Calu3 (cell line): ENCODE data around the gene SIRPA. TPM values are rescaled to one million over a fixed set of nuclear protein-coding genes. Genes with fewer than 3 reads are reported as not detected.

Experiments
- BruUV-seq: library from RNA; stranded (reverse); fragments of 400-500 nt; replicated peaks from 2 replicates; lab custom pipeline; 2021; lab: Mats Ljungman, UMichigan
- CTCF ChIA-PET: fragments of 300-600 bp; sonication (Branson Sonifier 250); formaldehyde crosslinking; loops from one replicate; lab custom pipeline; 2022; ENCODE audit warnings: antibody characterized with exemption; lab: Charles Lee
- DNase-seq: peaks from one replicate; pipeline ENCODE4 v3.0.0; 2022
- H3K27ac Mint-ChIP-seq: one replicate; pipeline ENCODE4 v1.8.0; 2022; ENCODE audit warnings: mixed read lengths; ENCODE audit not compliant: unreplicated experiment
- H3K27me3 Mint-ChIP-seq: one replicate; pipeline ENCODE4 v1.8.0; 2022; ENCODE audit warnings: mixed read lengths; ENCODE audit not compliant: unreplicated experiment
- H3K36me3 Mint-ChIP-seq: one replicate; pipeline ENCODE4 v1.8.0; 2022; ENCODE audit warnings: mild to moderate bottlenecking, moderate library complexity, mixed read lengths; ENCODE audit not compliant: insufficient read depth, unreplicated experiment
- H3K4me1 Mint-ChIP-seq: one replicate; pipeline ENCODE4 v1.8.0; 2022; ENCODE audit warnings: mild to moderate bottlenecking, low read depth, mixed read lengths; ENCODE audit not compliant: unreplicated experiment
- H3K4me3 Mint-ChIP-seq: one replicate; pipeline ENCODE4 v1.8.0; 2022; ENCODE audit warnings: mild to moderate bottlenecking, low read depth, moderate library complexity, mixed read lengths; ENCODE audit not compliant: unreplicated experiment
- H3K9me3 Mint-ChIP-seq: one replicate; pipeline ENCODE4 v1.8.0; 2022; ENCODE audit warnings: low read depth, mixed read lengths; ENCODE audit not compliant: unreplicated experiment
- intact Hi-C: fragments of 100-400 bp; cut with micrococcal nuclease; formaldehyde crosslinking; loops from one replicate; pipeline ENCODE4 v1.10.0; 2022; ENCODE audit not compliant: unreplicated experiment
- total RNA-seq: library from RNA; stranded (reverse); gene quantifications from 2 replicates; pipeline ENCODE4 v1.2.3, GENCODE V29; 2022
- TF ChIP-seq, protein P1 (sequence below): fragments of 200-600 bp; IDR thresholded peaks from one replicate; pipeline ENCODE4 v1.8.0; 2022; ENCODE audit warnings: antibody characterized with exemption; ENCODE audit not compliant: unreplicated experiment

The SIRPA gene
- total RNA-seq, 1 experiment from 2014 or later = 24.0 TPM

DNA sequence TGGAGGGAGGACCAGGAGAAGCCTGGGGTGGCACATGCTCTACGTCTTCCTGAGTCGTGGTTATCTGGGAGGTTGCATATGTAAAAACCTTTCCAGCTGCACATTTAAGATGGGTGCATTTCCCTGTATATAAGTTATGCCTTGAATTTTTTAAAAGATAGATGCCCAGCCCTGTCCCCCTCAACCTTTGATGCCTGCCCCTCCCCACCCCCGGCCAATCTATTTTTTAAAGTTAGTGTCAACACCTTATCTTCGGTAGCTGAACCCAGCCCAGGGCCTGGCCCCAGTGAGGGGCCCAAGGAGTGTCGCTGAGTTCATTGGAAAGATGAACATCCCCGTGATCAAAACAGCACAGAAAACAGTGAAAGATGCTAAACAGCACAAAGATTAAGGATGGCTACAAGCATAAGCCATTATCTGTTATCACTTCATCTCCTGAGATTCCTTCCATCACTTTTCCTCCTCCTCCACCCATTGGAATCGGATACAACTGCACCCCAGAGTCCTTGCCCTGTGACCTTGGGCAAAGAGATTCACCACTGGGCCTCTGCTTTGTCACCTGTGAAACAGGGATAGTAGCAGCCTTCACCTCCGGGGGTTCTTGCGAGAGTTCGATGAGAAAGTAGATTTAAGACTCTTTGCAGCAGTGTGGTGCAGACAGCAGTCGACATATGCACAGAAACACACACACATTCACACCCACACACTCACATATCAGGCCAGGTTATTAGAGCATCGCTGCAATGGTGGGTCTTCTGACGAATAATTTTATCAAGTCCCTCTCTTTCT lies 47.5 kb downstream of the SIRPA start:
- Mint-ChIP-seq H3K4me3 (no peak overlapping the region), H3K36me3 (no peaks in the 10 kb centered on the region), H3K9me3 (no peaks in the 10 kb centered on the region), H3K27me3 (no peaks in the 10 kb centered on the region), H3K4me1 (no peaks in the 10 kb centered on the region), H3K27ac (no peak overlapping the region)
- CTCF ChIA-PET = interaction anchor here (0.6 kb wide), 1 partner anchor 14 kb away, joined by 3 read pairs; no protein-coding TSS in a partner anchor
- no TSS peak for BruUV-seq
- TF ChIP-seq, protein P1, sequence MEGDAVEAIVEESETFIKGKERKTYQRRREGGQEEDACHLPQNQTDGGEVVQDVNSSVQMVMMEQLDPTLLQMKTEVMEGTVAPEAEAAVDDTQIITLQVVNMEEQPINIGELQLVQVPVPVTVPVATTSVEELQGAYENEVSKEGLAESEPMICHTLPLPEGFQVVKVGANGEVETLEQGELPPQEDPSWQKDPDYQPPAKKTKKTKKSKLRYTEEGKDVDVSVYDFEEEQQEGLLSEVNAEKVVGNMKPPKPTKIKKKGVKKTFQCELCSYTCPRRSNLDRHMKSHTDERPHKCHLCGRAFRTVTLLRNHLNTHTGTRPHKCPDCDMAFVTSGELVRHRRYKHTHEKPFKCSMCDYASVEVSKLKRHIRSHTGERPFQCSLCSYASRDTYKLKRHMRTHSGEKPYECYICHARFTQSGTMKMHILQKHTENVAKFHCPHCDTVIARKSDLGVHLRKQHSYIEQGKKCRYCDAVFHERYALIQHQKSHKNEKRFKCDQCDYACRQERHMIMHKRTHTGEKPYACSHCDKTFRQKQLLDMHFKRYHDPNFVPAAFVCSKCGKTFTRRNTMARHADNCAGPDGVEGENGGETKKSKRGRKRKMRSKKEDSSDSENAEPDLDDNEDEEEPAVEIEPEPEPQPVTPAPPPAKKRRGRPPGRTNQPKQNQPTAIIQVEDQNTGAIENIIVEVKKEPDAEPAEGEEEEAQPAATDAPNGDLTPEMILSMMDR = no peak
- intact Hi-C loops = no loop called here
- no peak for DNase-seq

DNA sequence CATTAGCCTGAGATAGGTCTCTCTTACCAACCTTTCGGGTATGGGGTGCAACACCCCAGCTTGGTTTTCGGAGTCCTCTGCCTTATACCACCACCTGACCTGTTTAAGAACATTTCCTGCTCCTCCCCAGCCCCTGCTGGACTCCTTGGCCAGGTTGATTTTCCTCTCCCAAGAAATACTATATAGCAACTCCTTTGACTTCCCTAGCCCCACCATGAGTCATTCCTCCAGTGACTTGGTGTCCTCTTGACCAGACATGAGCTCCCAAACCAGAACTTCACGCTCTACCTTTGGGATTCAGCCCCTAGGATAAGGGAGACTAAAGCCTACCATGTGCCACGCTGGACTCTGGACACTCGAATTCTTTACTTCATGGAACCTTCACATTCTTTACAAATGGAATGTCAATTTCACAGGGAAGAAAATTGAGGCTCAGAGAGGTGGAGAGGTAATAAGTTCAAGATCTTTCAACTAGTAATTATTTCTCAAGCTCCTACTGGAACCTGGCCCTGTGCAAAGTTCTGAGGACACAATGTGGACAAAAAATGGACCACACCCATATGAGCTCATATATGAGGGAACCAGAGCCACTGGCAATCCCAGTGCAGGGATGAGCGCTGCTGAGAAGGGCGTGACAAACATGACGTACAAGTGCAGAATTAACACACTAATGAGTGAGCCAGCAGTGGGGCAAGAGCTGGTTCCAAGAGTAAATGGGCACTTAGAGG lies 48.2 kb downstream of the SIRPA start:
- H3K4me3 Mint-ChIP-seq = no peak overlapping the region
- intact Hi-C loops = no loop called here
- no peak for DNase-seq

DNA sequence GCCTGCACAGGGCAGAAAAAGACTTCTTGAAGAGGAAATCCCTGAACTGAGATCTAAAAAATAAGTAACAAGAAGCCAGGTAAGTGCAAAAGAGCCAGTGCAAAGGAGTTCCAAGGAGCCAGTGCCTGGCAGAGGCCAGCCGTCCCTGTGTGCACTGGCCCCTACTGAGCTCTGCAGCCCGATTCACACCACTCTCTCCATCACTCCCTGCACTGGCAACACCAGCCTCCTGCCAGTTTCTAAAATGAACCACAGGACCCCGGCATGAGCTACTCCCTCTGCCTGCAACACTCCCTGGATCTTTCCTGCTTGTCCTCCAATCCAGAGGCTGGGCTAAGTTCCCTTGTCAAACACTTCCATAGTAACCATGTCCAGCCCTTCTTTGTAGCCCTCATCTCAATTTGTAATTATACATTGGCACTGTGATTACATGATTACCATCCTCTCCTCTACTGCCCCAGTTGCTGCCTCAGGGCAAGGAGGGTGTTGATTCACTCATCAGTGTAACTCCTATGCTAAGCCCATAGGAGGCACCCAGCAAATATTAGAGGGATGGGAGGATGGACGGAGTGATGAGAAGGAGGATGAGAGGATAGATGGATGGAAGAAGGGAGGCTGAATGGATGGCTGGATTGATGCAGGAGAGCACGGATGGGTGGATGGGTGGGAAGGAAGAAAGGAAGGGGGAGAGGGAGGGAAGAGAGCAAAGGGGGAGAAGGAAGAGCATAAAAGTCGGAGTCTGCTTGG lies 49.3 kb downstream of the SIRPA start:
- Mint-ChIP-seq H3K36me3 (no peaks in the 10 kb centered on the region), H3K4me3 (no peak overlapping the region), H3K4me1 (no peaks in the 10 kb centered on the region), H3K27ac (no peak overlapping the region), H3K27me3 (no peaks in the 10 kb centered on the region), H3K9me3 (no peaks in the 10 kb centered on the region)
- TF ChIP-seq, protein P1 = no peak
- BruUV-seq = no TSS peak
- intact Hi-C loops = no loop called here
- no peak for DNase-seq
- CTCF ChIA-PET = no interaction called here

More for the DNA sequence above, 48.2 kb downstream of the SIRPA start:
- TF ChIP-seq, protein P1 = no peak
- H3K27ac Mint-ChIP-seq = no peak overlapping the region
- no peaks in the 10 kb centered on the region for H3K36me3 Mint-ChIP-seq
- CTCF ChIA-PET = interaction anchor here (0.5 to 0.8 kb wide), 2 partner anchors 141 to 229 kb away, joined by 3 to 4 read pairs; no protein-coding TSS in a partner anchor
- H3K9me3 Mint-ChIP-seq = no peaks in the 10 kb centered on the region
- BruUV-seq = no TSS peak
- no peaks in the 10 kb centered on the region for H3K27me3 Mint-ChIP-seq
- H3K4me1 Mint-ChIP-seq = no peaks in the 10 kb centered on the region

DNA sequence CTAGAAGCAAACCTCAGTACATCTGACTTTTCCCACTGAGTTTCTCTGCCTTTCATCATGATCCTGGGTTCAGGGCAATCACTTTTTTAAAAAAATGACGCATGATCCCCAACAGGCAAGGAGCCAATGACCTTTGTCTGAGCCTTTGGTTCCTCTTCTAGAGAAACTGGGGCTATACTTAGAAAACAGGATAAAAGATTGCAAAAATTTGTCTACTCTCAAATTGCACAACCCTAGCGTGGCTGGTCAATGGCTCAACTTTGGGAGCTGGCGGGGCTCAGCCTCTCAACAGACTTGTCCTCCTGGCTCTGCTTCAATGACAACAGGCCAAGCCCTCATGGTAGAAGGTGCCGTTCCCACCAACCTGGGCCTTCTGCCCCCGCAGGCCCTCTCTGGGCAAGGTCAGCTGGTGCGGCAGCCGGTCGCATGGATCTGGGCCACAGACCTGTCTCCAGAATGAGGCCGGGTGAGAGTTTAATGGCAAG lies 50.0 kb downstream of the SIRPA start:
- no peaks in the 10 kb centered on the region for H3K36me3 Mint-ChIP-seq
- DNase-seq = no peak
- TF ChIP-seq, protein P1 = no peak
- H3K27me3 Mint-ChIP-seq = no peaks in the 10 kb centered on the region
- H3K27ac Mint-ChIP-seq = no peak overlapping the region
- CTCF ChIA-PET = no interaction called here
- no peaks in the 10 kb centered on the region for H3K9me3 Mint-ChIP-seq
- H3K4me3 Mint-ChIP-seq = no peak overlapping the region
- no TSS peak for BruUV-seq
- intact Hi-C loops = no loop called here
- no peaks in the 10 kb centered on the region for H3K4me1 Mint-ChIP-seq
